Stromal cell of bone marrow (primary cell): ENCODE measurements around the gene RS1.

Experiments
- DNase-seq: peaks from one replicate; pipeline ENCODE4 v3.0.0-alpha.2; 2012; ENCODE audit warnings: low read depth

RS1 gene

DNA sequence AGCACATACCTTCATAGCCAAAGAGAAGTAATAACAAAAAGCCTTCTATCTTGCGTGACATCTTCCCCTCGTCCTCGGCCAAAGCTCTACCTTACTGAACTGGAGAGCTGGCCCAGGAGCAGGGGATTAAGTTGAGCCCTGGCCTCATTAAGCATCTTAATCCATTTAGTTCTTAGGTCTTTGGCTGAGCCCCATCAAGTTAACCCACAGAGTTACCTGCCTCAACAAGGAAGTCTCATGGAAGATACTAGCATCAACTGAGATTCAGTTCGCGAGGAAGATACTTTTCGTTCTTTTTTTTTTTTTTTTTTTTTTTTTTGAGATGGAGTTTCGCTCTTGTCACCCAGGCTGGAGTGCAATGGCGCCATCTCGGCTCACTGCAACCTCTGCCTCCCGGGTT, at the start of gene RS1:
TSS of gene RS1 (minus strand) at position 101 of the 400 bp plus-strand sequence. CDS start at position 61, 40 bp downstream.
- DNase-seq, result no peak

DNA sequence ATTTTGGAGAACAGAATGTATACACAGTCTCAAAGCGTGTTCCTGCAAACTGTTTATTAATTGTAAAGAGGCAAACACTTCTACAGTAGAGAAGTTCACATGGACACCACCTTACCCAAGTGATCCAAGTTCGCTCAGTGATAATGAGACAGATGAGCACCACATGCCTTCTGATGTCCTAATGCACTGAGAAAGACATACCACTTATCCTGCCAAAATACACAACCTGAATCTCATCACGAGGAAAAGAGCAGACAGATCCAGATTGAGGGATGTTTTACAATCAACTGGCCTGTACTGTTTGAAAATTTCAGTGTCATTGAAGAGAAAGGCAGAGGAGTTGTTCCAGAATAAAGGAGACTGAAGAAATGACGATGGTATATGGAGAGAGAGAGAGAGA, 47.9 kb upstream of the RS1 start:
- no peak for DNase-seq

DNA sequence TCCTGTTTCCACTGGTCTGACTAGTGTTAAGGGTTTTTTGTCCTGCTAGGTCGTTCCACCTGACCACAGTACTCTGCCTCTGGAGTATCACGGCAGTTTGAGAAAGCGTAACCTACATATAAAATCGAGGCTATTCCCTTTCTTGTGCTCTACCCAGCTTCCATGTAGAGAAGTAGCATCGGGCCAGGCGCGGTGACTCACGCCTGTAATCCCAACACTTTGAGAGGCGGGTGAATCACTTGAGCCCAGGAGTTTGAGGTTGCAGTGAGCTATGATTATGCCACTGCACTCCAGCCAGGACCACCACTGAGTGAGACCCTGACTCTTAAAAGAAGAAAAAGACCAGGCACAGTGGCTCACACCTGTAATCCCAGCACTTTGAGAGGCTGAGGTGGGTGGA, 43.0 kb upstream of the RS1 start:
- no peak for DNase-seq

DNA sequence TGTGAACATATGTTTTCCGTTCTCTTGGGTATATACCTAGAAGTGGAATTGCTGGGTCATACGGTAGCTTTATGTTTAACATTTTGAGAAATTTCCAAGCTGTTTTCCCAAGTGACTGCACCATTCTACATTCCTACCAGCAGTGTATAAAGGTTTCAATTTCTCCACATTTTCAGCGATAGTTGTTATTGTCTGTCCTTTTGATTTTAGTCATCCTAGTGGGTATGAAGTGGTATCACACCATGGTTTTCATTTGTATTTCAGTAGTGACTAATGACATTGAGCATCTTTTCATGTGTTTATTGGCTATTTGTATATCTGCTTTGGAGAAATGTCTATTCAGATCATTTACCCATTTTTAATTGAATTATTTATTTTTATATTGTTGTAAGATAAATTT, 37.9 kb upstream of the RS1 start:
- DNase-seq, result no peak

DNA sequence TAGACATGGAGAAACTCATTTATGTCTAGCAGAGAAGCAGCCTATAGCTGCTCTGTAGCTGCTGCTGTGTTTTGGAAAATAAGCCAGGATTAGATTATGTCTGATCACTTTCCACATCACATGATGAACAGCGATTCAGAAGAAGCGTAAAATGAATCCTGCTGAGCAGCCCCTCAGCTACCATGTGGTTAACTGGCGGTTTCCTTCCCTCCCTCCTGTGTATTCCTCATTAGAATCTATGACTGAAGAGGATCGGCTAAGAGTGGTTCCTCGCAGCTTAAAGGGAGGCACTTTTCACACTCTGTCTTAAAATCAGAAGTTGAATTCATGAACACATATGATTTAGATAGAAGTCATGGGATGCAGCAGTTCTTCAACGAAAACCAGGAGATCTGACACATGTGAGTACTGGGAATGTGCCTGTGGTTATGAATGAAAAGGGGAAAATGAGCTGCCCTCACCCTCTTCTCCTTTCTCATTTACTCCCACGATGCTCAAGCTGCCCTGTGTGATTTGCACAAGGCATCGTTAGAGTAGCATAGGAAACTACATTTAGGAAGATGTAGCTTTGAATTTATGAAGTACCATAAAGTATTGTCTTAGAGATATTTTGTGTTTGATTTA, 35.6 kb upstream of the RS1 start, which contains the start of gene PPEF1:
TSS of gene PPEF1 (plus strand) at position 220 of the 624 bp plus-strand sequence. CDS start at position 356, 136 bp downstream.
- DNase-seq, result no peak

DNA sequence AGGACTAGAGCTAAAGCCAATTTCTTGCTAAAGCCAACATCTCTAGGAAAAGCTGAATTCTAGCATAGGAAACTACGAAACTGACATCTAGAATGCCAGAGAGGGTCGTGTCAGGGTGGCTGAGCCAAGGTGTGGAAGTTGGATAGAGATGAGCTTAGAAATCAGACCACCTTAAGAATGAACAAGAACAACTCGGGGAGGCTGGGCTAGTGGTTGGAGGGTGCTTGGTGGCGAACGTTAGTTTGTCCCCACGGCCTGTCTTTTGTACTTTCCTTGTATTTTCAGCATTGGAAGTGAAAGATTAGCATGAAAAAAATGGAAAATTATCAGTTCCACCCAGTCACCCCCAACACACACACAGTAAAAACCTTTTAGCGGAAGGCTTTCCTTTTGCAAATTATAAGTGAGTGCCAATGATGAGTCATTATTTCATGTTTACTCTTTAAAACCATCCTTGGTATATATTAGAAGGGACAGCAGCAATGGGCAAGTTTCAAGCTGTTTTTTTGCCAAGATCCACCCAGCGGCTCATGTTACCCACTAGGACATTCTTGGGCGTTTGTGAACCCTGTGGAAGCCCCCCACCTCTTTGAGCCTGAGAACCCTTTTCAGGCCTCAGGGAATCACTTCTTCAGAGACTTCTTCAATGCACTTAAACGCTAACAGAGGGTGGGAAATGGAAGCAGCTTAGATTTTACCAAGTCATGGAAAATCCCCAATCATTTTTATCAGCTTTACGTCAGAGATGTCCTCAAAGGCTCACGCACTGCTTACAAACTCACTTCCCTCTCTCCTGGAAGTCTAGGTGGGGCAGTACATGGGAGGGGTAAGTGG, 30.7 kb upstream of the RS1 start:
- no peak for DNase-seq

DNA sequence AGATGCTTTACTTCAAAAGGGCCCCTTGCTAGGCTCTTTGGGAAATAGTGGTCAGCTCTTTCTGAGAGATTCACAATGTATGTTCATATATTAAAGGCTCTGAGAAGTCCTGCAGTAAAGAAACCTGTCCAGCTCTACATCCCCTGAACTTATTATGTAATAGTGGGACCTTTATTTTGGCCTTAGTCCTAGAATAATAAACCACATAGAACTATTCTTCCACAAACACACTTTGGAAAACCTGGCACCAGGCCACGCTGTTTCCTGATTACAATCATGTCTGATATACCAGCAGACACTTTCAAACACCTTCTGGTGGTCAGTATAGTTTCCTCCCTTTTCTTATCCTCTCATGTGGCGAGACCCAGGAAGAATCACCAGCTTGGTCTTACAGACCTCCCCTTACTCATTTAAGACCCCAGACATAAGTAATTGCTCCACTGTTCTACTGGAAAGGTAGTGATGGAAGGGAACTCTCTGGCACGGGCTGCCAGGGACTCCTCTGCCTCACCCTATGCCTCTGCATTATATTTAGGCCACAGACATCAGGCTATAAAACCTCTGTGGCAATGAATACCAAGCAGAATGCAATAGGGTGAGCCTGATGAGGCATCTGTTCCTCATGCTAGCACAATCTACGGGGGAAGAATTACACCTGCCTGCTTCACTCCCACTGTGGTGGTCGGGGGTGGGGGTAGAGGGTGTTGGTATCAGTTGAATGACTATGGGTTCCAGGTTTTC, 29.9 kb upstream of the RS1 start:
- DNase-seq, result no peak

DNA sequence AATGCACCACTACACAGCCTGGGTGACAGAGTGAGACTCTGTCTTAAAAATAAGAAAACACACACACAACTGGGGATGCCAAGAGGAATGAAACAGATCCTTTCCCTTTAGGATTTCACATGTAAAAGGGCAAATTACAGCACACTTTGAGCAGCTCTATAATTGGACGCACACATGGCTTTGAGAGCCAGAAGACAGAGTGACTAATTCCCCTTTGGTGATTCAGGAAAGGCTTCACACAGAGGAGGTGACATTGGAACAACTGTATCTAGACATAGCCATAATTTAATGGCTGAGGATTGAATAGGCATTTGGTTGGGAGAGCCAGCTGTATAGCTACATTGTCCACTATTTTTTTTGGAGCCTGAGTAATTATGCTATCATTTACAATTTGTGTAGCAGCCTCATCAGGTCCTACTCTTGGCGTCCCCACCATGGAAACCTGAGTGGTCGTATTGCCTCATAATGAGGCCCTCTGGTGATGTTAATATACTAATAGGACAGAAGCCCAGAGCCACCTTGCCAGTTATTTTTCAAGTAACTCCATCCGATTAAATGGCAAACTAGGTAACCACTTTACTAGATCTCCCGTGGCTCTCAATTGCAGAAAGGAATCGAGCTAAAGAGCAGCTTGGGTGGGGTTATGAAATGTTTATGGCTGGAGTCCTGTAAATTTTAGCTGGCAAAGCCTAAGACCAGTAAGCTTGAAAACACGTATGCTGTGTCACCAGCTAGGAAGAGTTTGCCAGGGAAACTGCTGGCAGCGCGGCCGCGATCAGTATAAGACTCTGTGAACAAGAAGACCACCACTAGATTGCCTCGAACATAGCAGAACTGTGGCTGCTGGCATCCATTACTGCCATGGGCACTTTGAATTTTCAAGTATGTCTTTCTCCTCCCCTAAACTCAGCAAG, 27.1 kb upstream of the RS1 start:
- DNase-seq, result no peak

DNA sequence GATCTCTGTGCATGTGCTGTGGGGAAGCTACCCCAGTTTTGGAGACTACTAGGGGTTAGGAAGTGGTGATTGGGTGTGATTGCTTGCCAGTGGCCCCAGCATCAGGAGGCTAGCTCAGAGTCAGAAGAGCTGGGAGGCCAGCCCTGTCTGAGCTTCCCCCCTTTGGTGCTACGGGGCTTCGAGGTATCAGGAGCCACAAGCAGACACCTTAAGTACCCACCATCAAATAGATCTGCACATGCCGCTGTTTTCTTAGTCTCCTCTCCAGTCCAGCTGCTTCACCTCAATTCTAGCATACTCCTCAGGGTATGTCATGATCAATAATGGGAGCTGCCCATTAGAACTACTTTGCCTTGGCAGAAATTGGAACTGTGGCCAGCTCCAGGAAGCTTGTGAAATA, 24.7 kb upstream of the RS1 start:
- no peak for DNase-seq

DNA sequence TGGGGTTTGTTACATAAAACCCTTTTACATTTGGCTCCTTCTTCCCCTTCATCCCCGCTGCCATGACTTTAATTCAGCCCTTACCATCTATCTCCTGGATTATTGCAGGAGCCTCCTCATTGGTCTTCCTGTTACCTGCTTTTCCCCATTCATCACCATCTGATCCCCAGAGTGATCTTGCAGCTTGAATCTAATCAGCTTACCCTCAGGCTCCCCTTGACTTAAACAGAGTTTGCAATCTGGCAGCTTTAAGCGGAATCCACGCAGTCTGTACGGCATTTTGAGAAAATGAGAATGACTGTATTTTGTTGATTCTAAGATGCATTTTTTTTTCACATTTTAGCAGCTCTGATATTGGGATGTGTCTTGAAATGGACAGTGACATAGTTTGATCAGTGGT, 20.6 kb upstream of the RS1 start:
- DNase-seq, result no peak

DNA sequence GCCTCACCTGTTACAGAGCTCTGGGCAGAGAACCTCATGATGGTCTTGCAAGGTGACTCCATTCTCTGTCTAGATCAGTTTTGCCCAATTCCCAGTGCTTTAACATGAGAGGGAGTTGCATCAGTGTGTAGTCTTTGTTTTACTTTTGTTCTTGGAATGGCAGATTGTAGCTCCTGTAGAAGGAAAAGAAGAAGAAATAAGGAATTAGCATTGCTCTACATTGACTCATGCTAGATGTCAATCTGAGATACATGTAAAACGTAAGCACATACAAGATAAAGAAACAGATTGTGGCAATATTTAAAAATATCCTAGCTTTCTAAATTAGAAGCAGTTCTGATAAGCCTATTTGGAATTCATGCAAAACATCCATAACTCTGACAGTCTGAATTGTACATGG, 19.5 kb upstream of the RS1 start:
- DNase-seq, result no peak

DNA sequence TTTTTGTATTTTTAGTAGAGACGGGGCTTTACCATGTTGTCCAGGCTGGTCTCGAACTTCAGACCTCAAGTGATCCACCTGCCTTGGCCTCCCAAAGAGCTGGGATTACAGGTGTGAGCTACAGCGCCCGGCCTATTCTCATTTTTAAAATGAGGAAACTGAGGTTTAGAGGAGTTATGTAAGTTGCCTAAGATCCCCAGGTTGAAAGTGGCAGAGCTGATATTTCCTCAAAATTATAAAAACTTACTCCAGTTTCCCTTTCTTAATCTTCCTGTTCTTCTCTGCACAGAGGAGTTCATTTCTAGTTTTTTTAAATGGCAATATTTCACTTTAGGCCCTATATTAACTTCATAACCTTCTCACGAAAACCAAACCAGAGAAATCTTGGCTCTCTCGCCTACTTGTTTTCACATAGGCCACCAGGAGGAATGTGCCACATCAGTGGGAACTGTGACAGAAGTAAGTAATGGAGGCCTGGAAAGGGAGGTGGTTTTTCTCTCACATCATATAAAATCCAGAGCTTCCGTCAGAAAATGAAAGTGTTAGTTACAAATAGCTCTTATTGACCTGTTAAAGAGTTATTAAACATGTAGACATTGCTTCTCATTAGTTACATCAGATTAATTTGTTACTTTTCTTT, 16.1 kb upstream of the RS1 start:
- DNase-seq, result no peak

DNA sequence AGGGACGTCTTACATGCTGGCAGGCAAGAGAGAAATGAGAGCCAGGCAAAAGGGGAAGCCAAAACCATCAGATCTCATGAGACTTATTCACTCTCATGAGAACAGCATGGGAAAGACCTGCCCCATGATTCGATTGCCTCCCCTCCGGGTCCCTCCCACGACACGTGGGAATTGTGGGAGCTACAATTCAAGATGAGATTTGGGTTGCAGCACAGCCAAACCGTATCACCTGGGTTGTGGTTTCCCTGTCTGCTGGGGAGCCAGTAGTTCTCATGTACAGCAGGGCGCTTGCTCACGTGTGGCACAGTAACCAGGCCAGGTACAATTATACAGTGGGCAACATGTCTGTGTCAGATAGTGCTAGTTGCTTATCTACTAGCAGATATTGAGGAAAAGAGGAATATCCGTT, 11.1 kb upstream of the RS1 start:
- no peak for DNase-seq

DNA sequence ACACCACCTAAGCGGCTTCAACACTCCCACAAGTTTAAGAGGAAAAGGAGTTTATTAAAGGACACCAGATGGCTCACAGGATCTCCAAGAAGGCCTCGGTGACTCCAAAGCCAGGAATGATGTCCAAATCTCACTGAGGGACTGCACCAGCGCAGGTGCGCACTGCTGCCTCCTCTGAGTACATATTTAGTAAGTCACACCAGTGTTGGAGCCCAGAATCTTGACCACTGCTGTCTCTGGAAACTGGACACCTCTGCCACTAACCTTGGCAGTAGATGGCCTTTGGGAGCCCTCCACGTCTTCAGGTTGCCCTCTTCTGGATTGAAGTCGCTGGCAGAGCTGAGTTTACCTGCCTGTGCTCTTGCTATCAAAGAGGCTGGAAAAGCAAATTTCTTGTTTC, 10.1 kb upstream of the RS1 start:
- DNase-seq, result no peak

DNA sequence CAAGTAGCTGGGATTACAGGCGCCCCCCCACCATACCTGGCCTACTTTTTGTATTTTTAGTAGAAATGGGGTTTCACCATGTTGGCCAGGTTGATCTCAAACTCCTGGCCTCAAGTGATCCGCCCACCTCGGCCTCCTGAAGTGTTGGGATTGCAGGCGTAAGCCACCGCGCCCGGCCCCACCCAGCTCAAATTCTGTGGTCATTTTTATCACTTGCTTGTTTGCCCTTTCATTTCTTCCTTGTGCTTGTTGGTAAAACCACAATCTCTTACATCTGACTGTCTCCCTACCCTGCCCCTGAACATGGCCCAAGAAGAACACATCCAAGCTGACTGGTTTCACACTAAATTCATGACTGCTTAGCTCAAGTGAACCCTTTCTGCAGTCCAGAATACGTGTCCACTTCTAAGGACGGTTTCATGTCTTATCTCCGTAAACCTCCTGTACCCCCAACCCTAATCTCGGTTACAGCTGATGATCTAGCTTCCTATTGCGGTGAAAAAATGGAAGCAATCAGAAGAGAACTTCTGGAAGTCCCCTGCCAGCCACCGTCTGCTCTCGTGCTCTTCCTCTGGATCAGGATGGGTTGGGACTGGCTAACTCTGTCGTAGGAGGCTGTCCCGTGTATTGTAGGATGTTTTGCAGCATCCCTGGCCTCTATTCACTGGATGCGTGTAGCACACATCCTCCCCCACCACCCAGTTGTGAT, 5.4 kb upstream of the RS1 start:
- no peak for DNase-seq

DNA sequence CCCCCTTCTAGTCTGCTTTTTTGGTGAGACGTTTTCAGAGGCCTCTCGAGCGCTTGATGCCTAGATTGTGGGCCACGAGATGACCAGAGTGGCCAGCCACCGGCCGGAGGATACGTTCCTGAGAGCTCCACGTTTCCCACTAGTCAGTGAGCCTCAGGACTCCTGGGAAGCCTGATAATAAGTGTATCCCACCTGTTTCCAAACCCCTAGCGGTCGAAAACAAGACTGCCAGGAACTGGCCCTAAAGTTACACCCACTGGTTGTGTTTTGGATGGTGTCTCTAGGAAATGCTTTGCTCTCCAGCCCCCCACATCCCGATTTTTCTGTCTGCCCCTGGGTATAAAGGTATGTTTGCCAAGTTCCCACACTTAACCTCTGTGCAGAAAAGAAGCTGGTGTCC, 4.6 kb upstream of the RS1 start:
- no peak for DNase-seq

DNA sequence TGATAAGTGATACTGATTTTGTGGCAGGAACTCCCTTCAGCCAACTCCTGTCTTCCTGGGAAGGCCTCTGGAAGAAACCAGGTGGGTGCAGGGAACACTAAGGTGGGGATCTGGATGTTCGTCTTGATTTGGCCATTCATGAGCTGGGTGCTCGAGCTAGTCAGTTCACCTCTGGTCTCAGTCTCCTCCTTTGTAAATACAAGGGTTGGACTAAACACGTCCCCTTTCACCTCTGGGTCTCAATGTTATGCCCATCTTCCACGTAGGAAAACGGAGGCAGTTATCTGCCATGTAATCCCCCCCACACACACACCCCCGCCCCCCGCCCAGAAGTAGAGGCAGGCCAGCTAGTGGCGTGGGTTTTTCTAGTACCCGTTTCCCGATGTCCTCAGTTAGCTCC, 4.1 kb upstream of the RS1 start:
- DNase-seq, result no peak

DNA sequence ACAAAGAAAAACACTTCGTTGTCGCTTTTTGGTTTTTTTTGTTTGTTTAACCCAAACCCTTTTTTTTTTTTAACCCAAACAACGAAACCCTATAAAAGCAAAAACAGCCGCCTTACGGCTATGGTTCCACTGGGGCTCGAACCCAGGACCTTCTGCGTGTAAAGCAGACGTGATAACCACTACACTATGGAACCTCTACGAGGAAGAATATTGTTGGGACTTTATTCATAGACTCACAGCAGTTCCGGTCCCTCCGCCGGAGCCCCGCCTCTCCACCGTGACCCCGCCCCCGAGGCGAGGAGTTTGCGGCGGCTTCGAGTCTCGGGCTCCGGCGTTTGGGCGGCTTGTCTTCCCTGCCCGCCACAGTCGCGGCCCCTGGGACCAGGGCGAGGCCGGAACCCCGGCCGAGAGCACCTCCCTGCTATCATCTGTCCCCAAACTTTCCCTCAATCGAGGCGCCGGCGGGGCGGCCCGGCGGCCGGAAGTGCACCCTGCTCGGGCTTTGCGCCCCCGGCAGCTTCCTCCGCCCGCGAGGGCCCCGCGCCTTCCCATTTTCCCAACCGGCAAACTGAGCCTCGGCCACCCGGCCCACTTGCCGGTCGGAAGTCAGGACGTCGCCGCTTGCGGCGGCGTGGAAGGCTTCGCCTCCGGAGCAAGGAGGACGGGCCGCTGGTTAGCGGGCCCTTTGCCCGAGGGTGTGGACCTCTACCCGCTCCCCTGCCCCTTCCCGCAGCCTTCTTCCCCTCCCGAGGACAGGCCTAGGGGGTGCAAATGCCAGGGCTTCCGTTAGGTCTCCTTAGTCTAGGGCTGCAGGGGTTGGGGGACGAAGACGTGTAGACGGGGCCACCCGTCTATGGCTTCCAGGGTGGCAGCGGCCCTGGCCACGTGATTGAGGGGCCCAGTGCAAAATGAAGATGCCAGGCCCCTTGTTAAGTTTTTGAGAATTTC, 3.2 kb upstream of the RS1 start:
- DNase-seq, result peak; percentile 24

DNA sequence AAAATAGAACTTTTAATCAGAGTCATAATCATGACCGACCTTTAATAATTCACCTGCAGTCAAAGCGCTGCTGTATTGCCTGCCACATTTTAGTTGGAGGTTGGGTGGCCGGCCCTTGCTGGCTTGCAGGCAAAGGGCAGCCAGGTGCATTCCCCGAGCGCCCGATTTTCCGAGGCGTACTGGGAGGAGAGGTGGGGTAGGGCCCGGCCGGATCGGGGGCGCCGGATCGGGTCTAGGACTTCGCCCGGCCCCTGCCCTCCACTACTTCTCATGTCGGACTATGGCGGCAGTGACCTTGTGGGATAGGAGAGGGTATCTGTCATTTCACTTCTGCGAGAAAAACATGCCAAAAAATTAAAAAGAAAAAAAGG, 2.5 kb upstream of the RS1 start:
- no peak for DNase-seq
